ENCODE measurements around the gene HAPSTR1.

HAPSTR1 gene

GRCh38 chr16:9097266-9098219 lies 6.1 kb downstream of the HAPSTR1 start:
- DNase-seq = no peak

- no peak for DNase-seq
Observed at GRCh38 chr16:9098377-9099090, 7.1 kb downstream of the HAPSTR1 start.

- DNase-seq = peak; percentile 56
Observed at GRCh38 chr16:9099131-9099625, 7.7 kb downstream of the HAPSTR1 start.

- DNase-seq = peak; percentile 91
Observed at GRCh38 chr16:9102379-9102778, 10.9 kb downstream of the HAPSTR1 start.

DNA sequence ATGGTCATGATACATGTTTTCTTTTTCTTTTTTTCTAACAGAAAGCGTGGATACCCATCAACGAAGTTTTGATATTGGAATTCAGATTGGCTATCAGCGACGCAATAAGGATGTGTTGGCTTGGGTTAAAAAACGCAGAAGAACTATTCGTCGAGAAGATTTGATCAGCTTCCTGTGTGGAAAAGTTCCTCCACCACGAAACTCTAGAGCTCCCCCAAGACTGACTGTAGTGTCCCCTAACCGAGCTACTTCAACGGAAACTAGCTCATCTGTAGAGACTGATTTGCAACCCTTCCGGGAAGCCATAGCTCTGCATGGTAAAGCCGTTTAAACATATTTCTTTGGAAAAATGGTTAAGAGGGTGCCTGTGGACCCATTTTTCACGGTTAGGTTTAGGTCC lies 11.5 kb downstream of the HAPSTR1 start:
- no peak for DNase-seq

DNA sequence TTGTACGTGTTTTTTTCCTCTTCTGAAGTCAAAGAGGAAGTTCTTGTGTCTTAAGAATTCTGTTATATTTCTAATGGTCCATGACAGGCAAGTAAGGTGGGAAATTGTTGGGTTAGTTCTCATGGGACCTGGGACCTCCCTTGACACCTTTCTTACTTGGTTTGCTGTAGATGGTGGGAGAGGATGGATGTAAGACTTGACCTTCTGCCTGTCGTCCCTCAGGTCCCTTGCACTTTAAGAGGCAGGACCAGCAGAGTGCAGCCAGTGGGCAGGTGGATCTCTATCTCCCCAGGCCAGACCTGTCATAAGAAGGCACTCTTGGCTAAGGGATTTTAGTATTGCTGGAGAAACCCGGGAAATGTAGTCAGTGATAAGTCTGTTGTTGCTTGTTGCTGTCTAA lies 12.1 kb downstream of the HAPSTR1 start:
- DNase-seq = no peak

- DNase-seq = peak; percentile 28
Observed at GRCh38 chr16:9105189-9105588, 13.7 kb downstream of the HAPSTR1 start.

- DNase-seq = peak; percentile 38
Observed at GRCh38 chr16:9107025-9107970, 15.9 kb downstream of the HAPSTR1 start.

GRCh38 chr16:9109255-9109654 lies 17.8 kb downstream of the HAPSTR1 start:
- DNase-seq = no peak

DNA sequence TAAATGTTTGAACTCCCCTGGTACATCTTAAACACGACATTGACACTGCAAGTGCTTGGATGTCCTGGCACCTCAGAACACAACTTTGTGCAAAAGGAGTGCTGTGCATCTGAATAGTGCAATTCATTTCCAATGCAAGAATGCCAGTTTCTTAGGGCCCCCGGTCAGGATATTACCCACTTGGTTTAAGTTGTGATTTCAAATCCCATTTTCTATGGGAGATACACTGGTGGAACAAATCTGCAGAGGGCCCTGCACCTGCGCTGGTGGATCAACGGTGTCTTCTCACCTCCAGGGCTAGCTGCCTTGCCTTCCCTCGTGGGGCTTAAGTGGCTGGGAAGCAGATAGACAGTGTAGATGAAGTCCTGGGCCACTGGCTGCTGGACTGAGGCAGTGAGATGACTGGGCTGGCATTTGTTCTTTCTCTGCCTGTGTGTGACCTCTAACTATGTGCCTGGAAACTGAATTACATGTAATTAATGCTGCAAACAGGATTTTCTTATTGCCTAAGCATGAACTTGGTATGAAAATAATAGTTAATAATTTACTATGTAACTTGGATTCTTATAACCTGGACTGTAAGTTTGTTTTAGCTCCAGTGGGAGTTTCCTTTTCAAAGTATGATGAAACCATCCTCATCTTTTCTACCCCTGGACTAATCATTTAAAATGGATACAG lies 20.9 kb downstream of the HAPSTR1 start:
- no peak for DNase-seq

GRCh38 chr16:9112844-9113186 lies 21.4 kb downstream of the HAPSTR1 start:
- no peak for DNase-seq

- no peak for DNase-seq
Observed at GRCh38 chr16:9113707-9114106, 22.3 kb downstream of the HAPSTR1 start.

DNA sequence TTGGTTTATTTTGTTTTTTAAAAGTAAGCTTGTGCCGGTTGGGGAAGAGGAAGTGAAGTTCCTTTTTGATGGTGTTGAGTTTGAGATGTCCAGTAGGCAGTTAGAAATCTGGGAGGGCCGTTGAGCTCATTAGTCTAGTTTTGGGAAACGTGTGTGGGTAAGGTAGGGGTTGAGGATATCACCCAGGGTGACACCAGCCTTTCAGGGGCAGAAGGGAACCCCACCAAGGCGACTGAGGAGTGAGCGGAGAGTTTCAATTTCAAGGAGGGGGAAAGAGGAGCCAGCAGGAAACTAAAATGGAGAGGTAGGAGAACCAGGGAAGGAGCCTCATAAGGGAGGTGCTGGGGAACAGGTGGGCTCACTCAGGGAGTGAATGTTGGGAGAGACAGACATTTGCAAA lies 22.7 kb downstream of the HAPSTR1 start:
- no peak for DNase-seq

- DNase-seq = no peak
Observed at GRCh38 chr16:9114842-9115241, 23.4 kb downstream of the HAPSTR1 start.

GRCh38 chr16:9115277-9115676 lies 23.8 kb downstream of the HAPSTR1 start:
- peak; percentile 56 for DNase-seq

DNA sequence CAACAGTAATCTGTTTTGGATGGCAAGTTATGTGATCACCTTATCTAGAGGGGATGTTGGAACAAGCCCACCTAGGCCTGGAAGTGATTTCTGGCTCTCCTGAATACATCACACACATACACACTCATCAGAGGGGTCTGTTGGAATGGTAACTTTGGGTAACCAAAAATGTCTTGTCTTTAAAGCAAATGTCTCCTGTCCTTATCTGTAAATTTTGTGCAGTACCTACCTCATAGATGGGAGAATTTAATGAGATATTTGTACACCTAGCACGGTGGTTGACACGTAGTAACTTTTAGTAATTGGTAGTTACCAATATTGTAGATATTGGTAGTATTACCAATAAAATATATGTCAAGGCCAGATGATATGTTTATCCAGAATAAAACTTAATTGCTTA lies 24.7 kb downstream of the HAPSTR1 start:
- DNase-seq = no peak

DNA sequence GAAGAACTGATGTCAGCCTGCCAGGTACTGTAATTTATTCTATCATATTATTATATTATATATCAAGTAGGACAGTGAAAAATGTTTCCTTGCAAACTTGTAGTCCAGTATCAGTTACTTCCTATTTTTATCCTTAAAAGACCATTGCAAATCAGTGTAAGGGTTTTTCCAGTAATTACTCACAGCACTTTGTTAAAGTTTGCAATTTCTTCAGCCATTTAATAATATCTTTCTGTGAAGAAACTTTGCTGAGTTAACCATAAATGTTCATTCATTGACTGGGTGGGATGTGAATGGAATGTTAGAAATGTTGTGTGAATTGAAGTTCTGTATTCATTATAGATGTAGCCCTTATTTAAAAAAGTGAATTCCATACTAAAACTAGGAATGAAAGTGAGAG lies 26.7 kb downstream of the HAPSTR1 start:
- DNase-seq = no peak

DNA sequence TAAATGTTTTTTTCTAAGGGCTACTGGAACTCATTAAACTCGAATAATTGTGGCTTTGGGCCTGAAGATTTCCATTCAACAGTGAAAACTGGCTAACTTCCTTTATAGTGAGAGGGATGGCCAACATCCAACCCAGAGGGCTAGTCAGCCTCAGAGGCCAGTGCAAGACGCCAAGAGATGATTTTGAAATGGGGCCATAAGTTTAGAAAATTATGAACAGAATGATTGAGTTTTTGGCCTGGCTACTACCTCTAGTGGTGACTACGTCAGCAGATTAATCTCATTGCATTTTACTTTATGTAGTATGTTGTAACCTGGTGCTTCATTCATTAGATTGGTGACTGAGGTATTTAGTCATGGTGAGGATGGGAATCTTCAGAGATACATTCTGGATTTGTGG lies 28.4 kb downstream of the HAPSTR1 start:
- peak; percentile 88 for DNase-seq

DNA sequence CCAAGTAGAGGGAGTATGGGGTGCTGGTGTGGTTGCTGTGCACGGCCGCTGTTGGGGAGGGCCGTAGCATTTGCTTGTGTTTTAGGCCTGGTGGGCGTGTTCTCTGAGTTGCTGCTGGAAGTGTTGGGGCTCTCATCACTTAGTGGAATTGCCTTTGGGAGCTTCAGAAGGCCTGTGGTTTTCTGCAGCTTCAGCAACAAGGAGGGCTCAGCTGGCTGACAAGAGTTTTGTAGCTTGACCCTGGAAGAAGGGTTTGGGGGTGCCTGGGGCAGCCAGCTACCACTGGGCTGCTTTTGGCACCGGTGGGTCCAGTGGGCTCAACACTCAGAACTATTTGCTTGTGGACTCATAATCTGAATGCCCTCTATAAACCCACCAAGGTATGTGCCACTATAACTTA lies 30.9 kb downstream of the HAPSTR1 start:
- DNase-seq = no peak

DNA sequence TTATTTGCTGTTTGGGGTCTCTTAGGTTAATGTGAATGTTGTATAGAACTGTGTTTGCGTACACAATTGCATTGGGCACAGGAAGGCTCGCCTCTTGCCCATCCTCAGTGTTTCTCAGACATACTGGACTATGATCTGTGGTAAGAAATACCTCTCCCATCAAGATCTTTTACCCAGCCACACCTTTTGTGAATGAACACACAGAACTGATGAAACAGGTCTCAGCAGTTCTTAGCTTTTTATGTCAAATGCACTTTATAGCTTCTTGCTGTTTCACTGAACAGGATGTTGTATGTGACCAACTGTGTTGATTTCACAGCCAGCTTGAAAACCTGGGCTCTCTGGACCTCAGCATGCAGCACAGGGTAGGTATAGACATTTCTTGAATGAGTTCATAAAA lies 31.5 kb downstream of the HAPSTR1 start:
- DNase-seq = no peak

DNA sequence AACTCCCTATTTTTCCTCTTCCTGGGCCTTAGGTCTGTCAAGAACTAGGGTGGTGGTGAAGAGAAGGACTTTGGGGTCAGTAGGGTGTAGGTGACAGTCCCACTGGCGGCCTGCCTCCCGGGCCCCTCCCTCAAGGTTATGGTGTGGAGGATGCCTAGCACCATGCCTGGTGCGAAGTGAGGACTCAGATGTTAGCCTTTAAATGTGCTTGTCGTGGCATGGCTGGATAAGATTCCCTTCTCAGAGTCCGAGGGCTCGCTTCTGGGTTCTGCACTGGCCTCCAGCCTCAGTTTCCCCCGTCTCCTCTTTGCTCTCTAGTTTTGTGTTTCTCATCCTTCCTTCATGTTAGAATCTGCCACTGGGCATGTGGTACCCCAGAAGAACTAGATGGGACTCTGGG lies 32.0 kb downstream of the HAPSTR1 start:
- no peak for DNase-seq

GRCh38 chr16:9123871-9124270 lies 32.4 kb downstream of the HAPSTR1 start:
- no peak for DNase-seq

Measured in fibroblast of skin of right biceps (primary cell).